ENCODE measurements around the gene TBX20.
"Not testable (repeated sequence)": the region's sequence is repeated elsewhere in the genome, so short reads cannot be mapped to it uniquely, and the experiment has no call there.

Gene TBX20

DNA sequence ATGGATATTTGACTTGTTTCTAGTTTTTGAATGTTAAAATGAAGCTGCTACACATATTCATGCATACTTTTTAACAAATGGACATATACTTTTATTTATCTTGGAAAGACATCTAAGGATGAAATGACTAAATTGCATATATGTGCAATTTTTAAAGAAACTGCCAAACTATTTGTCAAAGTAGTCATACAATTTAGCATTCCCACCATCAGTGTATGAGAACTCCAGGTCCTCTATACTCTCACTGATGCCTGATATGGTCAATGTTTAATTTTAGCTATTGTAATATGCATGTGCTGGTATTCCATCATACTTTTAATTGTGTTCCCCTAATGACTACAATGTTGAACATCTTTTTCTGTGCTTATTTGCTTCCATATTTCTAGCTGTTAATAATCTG, 47.0 kb downstream of the TBX20 start:
- not testable (repeated sequence) for DNase-seq

DNA sequence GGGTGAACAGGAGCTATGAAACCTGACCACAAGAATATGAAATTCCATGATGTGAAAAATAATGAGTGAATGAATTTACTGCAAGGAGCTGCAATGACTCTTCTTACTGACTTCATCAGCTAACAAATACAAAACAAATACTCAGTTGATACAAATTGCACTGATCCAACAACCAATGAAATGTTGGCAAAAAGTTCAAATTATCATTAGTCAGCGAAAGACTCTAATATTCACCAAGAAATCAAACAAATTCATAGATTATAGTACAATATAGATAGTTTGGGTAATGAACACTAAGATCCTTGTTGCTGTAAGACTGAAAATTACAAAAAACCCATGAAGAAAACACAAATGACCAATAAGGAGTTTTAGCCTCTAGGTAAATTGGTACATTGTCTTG, 49.0 kb downstream of the TBX20 start:
- not testable (repeated sequence) for DNase-seq

DNA sequence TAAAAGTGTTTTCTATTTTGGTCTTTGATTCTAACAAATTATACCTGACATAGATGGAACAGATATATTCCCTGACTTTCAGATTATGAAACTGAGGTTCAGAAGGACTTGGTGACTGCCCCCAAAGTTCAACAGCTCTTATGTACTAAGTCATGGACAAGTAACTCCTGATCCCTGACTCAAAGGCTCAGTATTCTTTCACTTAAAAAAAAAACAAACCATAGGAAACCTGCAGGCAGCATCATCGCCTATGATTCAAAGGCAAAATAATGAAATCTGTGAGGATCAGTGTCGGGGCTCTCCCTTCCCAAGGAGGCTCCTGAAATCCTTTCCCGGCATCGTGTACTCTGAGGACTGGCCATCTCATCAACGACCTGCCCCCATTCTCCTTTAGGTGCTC, 49.9 kb downstream of the TBX20 start:
- not testable (repeated sequence) for DNase-seq

- not testable (repeated sequence) for DNase-seq
Measured at GRCh38 chr7:35202353-35202752, 51.5 kb downstream of the TBX20 start.

- DNase-seq, result not testable (repeated sequence)
Measured at GRCh38 chr7:35200170-35200569, 53.7 kb downstream of the TBX20 start.

DNA sequence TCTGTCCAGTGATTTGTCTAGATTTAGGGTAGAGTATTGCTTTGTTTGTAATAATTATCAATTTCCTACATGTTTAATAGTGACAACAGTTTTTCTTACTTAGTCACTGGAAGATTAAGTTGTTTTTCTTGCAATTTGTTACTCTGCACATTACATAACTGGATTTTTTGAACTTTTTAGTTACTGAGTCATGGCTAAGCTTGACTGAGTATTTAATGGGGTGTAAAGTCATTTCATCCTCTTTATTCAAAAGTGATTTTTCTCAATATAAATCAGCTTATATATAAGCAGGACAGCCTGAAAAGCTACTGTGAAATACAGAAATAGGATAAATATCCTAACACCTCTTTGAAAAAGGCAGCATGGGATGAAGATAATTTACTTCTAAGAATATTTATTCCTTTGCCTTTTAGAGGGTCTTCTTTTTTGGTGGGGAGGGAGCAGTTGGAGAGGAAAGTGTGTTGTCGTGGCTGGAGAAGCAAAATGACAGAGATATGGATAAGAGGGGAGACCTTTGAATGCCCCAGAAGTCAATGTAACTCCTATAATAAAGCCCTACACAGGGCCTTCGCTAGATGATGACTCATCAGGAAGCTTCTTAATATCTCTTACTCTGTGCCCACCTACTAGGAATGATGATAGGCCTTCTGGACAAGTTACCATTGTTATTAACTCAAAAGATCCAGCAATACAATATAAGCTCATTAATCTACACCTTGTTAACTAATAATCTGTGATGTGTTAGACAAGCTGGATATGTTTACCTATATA, 55.3 kb downstream of the TBX20 start:
- not testable (repeated sequence) for DNase-seq

GRCh38 chr7:35191571-35191970, 62.3 kb downstream of the TBX20 start:
- DNase-seq, result not testable (repeated sequence)

DNA sequence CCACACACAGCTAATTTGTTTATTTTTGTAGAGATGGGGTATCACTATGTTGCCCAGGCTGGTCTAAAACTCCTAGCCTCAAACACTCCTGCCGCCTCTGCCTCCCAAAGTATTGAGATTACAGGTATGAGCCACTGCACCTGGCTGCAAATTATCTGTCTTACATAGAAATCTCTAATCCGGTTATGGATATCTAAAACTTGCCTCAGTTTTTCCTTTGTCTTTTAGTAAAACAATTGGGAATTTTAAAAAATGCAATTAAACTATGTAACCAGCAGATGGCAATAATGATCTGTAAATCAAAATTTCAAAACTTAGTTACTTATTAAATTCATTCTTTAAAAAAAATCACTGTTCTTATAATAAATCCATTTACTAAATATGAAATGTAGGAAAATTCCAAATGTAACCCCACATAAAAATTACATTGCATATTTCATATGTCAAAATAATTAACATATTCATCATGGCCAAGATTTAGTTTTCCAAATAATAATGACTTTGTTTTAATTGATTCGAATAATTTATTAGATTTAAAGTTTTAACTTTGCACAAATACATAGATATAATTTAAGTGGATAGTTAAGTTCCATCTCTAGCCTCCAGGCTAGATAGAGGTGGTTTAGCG, 63.6 kb downstream of the TBX20 start:
- DNase-seq, result not testable (repeated sequence)

DNA sequence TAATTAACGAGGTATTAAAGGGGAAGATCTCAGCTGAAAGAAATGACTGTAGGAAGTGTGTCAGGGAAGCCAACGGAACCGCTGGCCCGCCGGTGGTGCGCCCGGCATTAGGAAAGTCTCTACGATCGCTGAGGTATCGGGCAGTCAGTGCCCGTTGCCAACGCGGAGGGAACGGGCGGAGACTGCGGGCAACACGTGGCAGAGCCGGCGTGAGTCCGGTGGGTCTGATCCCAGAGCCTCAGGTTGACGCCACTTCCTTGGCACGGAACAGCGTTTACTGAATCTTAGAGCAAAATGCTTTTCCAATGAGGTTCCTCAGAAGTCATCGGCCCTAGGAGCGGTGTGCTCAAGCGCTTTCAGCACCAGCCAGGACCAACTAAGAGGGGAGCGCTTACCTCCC, 67.1 kb downstream of the TBX20 start:
- not testable (repeated sequence) for DNase-seq

GRCh38 chr7:35185908-35186731, 67.8 kb downstream of the TBX20 start:
- DNase-seq, result peak; percentile 46

DNA sequence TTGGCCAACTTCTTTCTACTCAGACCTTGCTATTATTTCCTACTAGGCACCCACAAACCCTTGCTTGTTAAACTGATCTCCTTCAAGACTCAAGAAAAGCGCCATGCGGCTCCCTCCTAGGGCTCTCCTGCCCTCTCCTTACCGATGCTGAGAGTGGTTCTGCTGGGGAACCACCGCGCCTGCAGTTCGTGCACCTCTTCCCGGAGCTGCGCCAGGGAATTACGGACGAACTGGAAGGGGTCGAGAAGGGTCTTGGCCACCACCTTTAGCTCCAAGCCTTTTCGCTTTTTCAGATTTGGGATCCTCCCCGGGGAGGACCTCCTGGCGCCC, 68.4 kb downstream of the TBX20 start:
- not testable (repeated sequence) for DNase-seq

DNA sequence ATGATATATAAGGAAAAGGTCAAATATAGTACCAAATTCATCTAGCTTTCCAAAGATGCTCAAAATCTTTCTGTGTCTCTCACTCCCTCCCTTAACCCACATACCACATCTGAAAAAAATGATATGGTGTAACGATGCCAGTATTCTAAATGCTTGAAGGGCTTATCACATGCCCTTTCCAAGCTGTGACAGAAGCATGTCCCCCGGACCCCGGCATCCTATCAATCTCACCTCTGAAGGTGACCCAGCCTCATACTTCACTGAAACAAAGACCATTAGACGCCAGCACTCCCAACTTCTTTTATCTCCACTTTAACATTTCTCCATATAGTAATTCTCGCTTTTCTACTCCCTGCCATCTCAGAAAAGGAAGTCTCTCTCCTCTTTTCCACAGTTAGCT, 68.9 kb downstream of the TBX20 start:
- DNase-seq, result not testable (repeated sequence)

- DNase-seq, result not testable (repeated sequence)
Measured at GRCh38 chr7:35183873-35184503, 69.9 kb downstream of the TBX20 start.

DNA sequence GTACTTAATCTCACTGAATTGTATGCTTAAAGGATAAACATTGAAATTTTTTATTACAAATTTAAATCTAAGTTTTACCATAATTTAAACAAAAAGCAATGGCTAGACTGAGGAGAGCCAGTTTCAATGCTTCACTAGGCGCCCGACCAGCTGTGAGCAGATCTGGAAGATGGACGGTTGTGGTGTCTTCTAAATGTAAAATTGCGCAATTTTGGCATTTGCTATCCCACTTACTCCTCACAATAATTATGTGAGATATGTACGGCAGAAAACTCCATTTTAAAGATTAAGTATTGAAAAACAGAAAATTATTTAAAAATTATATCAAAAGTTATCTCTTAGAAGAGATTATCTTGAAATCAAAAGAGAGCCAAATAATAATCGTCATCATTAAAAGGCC, 73.2 kb downstream of the TBX20 start:
- not testable (repeated sequence) for DNase-seq

DNA sequence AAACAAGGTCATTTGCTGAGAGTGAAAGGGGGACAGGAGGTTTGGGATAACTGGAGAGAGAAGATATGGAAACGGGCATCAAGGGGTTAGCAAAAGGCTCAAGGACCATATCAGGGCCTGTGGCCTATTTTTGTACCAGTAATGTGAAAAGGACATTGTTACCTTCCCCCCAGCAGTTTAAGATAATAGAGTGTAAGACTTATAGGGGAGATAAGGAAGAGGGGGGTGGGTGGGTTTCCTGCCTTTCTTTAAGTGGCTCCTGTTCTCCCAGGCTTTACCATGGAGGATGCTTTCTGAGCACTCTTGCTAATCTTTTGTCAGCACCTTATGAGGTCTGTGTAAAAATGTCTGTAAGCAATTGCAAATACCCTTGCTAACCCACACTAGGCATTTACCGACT, 80.7 kb downstream of the TBX20 start:
- DNase-seq, result not testable (repeated sequence)

DNA sequence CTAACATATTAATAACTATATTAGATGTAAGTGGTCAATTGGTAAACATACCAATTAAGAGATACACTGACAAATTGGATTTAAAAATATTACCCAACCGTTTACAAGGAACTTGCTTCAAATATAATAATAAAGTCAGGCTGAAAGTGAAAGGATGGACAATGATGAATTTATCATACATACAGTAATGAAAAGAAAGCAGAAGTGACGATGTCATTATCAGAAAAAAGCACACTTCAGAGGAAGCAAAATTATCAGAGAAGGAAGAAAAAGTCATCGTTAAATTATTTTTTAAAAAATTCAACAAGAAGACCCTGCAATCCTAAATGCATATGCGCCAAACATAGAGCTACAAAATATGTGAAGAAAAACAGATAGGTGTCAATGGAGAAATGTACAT, 81.8 kb downstream of the TBX20 start:
- DNase-seq, result not testable (repeated sequence)

DNA sequence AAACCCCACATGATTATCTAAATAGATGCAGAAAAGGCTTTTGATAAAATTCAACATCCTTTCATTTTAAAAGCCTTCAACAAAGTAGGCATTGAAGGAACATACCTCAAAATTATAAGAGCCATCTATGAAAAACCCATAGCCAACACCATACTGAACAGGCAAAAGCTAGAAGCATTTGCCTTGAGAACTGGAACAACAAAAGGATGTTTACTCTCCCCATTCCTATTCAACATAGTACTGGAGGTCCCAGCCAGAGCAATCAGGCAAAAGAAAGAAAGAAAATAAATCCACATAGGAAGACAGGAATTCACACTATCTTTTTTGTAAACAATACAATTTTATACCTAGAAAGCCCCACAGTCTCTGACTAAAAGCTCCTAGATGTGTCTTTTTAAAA, 86.2 kb downstream of the TBX20 start:
- DNase-seq, result not testable (repeated sequence)

DNA sequence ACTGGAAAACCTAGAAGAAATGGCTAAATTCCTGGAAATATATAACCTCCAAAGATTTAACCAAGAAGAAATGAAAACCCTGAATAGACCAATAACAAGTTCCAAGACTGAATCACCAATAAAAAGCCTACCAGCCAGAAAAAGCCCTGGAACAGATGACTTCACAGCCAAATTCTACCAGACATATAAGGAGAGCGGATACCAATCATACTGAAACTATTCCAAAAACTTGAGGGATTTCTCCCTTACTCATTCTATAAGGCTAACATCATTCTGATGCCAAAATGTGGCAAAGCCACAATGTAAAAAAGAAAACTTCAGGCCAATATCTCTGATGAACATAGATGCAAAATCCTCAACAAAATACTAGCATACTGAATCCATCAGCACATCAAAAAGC, 86.7 kb downstream of the TBX20 start:
- not testable (repeated sequence) for DNase-seq

DNA sequence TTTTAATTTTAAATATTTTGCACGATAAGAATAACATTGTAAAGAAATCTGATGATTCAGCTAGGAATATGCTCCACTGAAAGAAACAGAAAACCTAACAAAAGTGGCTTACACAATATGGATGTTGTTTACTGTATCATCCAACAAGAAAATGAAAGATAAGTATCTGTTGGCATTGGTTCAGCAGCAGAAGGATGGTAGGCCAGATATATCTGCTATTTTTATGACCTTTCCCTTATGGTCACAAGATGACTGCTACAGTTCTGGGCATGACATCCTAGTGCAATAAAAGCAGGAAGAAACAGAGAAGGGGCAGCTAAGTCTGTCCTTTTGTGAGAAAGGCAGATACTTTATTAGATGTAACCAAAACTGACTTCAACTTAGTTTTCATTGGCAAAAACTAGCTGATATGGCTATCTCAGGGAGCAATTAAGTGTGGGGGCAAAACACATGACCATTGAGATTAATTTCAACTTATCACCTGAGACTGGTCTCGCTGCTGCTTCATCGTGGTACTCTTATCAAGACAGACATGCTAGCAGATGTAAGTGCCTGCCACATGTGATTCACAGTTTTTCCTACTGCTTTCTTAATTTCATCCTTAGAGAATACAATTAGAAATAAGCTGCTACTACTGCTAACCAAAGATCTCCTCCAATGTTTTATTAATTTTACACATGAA, 92.7 kb downstream of the TBX20 start:
- DNase-seq, result not testable (repeated sequence)

Data from NCI-H1417 treated with DMSO at 0.1 percent for 48 hours (cell line).